GM21786 (cell line): ENCODE data around the gene NEAT1.
"Not testable (repeated sequence)": the region's sequence is repeated elsewhere in the genome, so short reads cannot be mapped to it uniquely, and the experiment has no call there.

Experiments
- ATAC-seq: cut with Tn5 transposase; IDR thresholded peaks from one replicate; pipeline ENCODE4 v1.9.1; 2021; ENCODE audit not compliant: unreplicated experiment

Gene NEAT1

GRCh38 chr11:65404638-65405339 lies 17.8 kb upstream of the NEAT1 start:
- no peak for ATAC-seq

GRCh38 chr11:65410936-65411680 lies 11.5 kb upstream of the NEAT1 start:
- no peak for ATAC-seq

DNA sequence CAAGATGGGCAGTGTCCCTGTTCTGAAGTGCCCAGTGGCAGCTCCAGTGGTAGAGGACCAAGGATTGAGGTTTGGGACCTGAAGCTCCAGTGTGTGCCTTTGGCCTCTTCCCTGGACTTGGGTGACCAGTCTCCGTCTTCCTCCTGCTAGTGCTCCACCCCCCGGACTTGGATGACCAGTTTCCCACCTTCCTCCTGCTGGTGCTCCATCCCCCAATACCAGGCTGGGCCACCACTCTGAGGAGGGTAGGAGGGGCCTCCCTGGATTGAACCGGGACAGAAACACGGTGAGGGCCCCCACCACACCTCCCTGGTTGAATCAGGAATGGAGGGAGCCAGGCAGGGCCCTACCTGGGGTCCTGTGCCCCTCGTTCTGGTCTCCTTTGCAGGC lies 10.9 kb upstream of the NEAT1 start:
- ATAC-seq, result no peak

DNA sequence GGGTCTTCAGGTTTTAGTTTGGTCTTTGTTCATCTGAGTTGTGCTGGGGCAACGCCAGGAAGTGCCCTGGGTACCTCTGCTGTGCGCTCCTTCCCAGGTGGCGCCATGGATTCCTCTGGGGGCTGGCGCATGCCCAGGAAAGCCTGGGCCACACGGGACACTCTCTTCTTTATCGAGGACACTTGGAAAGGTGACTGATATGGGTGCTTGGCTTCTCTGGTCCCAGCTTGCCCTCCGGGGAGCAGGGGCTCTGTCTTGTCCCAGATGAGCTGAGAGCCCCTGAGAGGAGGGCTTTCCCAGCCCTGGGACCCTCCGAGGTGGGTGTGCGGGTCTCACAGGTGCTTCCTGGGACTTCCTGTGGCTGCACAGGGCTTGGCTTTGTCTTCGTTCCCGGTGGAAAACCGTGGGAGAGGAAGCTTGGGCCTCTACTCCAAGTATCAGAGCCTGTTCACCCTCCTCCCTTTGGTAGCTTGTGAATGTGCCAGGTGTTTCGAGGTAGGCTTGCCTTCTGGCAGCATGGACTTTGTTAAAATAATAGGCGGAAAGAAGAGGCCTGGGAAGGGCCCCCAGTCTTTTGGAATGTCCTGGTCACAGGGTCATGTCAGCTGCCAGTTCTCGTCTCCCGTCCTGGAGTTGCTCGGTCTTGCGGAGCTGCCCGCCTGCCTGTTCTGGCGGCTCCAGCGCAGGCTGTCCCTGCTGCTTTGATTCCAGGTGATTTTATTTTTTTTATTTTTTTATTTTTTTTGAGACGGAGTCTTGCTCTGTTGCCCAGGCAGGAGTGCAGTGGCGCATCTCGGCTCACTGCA lies 10.1 kb upstream of the NEAT1 start:
- ATAC-seq, result no peak

DNA sequence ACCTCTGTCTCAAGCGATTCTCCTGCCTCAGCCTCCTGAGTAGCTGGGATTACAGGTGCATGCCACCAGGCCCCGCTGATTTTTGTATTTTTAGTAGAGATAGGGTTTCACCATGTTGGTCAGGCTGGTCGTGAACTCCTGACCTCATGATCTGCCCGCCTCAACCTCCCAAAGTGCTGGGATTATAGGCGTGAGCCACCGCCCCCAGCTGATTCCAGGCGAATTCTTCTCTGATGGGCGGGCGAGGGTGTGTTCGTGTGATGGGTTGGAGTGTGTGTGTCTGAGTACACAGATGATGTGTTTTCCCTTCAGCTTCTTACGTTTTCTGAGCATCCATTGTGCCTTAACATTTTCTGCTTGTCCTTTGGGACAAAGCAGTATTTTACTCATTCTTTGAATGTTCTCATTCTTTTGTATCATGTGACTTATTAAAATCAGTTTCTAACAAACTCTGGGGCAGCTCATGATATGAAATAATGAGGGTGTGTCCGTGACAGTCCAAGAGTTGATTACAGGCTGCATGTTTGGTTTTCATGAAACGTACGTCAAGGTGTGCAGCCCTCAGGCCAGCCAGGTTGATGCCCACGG lies 9.4 kb upstream of the NEAT1 start:
- not testable (repeated sequence) for ATAC-seq

GRCh38 chr11:65414776-65415498 lies 7.7 kb upstream of the NEAT1 start:
- ATAC-seq, result no peak

DNA sequence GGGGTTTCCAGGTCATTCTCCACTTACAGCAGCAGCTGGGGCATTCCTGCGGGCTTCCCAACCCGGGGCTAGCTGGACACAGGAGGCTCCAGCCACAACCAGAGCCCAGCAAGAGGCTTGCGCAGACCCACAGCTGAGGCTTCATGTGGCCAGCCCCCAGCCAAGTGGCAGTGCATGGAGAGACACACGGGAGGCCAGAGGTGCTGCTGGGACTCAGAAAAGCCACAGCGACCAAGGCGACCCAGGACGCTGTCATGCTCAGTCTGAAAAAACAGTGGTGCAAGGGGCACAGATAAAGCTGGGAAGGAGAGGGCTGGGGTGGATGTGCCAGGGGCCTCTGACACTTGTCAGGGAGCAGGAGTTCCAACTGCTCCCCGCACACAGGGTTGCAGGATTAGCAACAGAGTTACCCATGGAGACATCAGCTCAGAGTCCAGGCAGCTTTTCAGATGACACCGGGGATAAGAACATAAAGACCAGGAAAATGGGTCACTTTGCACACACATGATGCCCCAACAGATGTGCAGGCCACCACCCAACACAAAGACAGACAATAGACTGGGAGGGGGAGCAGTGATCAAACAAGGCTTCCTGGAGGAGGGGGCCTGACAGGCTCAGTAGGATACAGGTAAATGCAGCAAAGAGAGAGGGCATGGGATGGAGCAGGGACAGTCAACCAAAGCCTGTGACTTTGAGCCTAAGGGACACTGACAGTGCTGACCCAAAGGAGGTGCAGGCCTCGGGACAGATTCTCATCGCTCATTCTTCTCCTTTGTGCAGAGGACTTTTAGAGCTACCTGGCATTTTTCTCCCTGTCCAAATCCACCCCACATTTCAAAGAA lies 6.9 kb upstream of the NEAT1 start:
- no peak for ATAC-seq

GRCh38 chr11:65416341-65416824 lies 6.2 kb upstream of the NEAT1 start:
- peak; percentile 22 for ATAC-seq

- ATAC-seq, result no peak
Measured at GRCh38 chr11:65416841-65417701, 5.5 kb upstream of the NEAT1 start.

GRCh38 chr11:65417702-65418430 lies 4.7 kb upstream of the NEAT1 start:
- ATAC-seq, result no peak

- ATAC-seq, result no peak
Measured at GRCh38 chr11:65418431-65418680, 4.2 kb upstream of the NEAT1 start.

- peak; percentile 31 for ATAC-seq
Measured at GRCh38 chr11:65418681-65419459, 3.7 kb upstream of the NEAT1 start.

DNA sequence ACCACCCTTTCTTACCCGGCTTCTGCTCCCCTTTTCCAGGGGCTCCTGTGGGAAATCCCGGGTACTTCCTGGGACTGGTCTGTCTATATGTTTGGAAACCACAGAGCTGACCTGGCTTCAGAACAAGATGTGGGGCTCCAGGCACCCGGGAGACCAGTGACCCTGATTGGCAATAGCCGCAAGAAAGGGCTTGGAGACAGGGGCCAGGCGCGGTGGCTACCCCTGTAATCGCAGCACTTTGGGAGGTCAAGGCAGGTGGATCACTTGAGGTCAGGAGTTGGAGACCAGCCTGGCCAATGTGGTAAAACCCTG lies 3.2 kb upstream of the NEAT1 start:
- no peak for ATAC-seq

DNA sequence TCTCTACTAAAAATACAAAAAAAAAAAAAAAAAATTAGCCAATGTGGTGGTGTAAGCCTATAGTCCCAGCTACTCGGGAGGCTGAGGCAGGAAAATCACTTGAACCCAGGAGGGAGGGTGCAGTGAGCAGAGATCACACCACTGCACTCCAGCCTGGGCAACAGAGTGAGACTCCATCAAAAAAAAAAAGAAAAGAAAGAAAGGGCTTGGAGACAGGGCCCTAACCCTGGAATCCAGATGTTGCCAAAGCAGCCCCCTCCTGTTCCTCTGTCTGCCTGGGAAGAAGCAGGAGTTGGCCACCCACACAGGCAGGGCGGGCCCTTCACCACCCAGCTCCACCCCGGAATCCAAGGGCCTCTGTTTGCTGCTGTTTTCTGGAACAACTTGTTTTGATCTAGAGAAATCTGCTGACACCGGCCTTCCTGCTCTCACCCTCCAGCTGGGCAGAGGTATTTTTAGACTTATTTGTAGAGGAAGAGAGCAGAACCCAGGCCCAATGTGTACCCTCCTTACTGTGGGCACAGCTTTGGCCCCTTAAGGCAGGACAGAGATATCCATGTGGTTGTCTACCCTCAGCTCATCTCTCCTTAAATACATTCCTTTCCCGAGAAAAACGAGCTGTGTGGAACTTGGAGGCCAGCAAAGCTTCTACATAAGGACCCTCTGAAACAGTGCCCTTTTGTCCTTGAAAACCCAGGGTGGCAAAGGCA lies 2.7 kb upstream of the NEAT1 start:
- no peak for ATAC-seq

DNA sequence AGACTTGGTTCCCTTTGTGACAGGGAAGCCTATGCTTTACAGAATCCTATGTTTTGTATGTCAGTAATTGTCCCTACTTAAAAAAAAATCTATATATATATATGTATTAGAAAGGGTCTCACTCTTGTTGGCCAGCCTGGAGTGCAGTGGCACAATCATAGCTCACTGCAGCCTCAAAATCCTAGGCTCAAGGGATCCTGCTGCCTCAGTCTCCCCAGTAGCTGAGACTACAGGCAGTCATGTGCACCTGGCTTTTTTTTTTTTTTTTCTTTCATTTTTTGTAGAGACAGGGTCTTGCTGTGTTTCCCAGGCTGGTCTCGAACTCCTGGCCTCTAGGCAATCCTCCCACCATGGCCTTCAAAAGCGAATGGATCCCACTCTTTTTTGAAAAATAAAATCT lies 2.1 kb upstream of the NEAT1 start:
- ATAC-seq, result no peak

DNA sequence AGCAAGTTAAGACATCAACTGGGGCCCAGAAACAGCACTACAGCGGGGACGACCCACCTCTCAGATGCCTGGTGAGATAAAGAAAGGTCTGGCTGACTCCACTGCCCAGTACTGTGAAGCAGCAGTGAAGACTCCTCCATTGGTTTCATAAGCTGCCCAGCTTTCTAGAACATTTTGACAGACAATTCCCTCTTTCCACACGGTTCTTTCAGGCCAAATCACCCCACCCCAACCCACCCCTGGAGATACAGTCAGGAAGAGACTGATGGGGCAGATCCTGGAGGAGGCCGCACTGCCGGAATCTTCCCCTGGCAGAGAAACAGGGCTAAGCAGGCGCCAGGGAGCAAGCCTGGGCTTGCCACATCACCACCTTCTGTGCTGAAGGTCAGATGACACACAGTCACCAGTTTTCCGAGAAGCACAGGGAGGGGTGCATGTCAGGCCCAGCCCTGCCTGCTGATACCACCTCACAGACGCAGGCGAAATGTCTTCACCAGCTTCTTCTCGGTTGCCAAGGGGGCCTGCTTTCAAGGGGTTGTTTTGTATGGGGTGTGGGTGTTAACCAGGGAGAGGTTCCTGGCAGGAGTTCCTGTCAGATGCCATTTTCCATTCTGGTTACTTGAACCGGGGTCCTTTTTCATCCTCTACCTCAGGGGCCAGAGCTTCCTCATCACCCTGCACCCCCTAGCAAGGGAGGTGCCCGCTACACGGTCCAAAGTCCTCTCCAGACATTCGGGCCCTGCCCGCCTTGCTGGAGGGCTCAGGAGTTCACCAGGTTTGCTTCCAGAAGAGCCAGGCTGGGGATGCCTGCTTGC lies 1.4 kb upstream of the NEAT1 start:
- ATAC-seq, result no peak
